GM19239 (cell line): Measurements from ENCODE around the gene MEF2D.

Source experiments
- DNase-seq: peaks from one replicate; pipeline ENCODE4 v3.0.0; 2011; ENCODE audit warnings: low spot score; ENCODE audit not compliant: insufficient read length
- FAIRE-seq: peaks from 2 replicates; lab custom pipeline; 2011; peaks lifted over from hg19 to GRCh38; lab: Jason Lieb, UNC

The MEF2D gene

DNA sequence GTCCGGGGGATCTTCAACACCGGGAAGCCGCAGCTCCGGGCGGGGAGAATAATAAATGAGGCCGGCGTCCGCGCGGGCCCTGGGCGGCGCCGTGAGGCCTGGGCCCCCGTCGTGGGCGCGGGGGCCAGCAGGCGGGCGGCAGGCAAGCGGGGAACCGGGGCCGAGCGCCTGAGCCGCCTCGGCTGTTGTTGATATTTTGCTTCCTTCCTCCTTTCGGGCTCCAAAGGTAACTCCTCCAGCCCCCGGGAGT lies at the start of gene MEF2D:
Gene MEF2D, minus strand, starts transcription at position 233 of the 250 bp plus-strand sequence. CDS start 17,483 bp downstream, outside the sequence.
- DNase-seq: no peak
- FAIRE-seq: no peak

DNA sequence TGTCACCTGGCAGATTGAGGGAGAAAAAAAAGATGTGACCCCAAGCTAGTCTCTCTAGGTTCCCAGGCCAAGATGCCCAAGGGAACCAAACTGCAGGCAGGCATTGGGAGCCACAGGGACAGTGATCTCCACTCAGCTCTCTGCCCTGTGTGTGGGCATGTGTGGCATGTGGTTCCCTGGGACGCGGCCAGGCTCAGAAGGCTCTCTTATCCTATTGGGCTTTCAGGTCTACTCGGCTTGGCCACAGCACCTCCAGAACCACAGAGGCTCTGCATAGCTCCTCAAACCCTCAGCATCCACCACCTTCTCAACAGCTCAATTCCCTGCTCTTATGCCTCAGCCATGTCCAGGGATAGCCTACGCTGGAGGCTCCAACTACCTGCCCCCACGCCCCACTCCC lies 49.8 kb upstream of the MEF2D start:
- FAIRE-seq: no peak
- DNase-seq: no peak

DNA sequence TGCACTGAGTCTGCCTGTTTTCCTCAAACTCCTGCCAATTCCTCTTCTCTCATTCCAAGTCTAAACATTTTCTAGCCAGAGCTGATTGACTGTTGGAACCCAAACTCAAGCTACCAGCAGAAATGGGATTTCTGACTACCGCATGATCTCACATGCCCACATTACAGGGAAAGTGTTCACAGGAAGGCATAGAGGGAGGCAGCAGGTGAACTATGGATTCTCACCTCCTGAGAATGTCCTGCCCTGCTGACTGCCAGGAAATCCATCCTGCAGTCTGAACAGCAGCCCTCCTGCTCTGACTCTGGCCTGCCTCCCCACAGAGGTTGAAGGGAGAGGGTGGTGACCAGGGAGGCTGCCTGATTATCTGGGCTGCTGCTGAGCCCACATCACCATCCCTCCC lies 49.3 kb upstream of the MEF2D start:
- FAIRE-seq: no peak
- no peak for DNase-seq

DNA sequence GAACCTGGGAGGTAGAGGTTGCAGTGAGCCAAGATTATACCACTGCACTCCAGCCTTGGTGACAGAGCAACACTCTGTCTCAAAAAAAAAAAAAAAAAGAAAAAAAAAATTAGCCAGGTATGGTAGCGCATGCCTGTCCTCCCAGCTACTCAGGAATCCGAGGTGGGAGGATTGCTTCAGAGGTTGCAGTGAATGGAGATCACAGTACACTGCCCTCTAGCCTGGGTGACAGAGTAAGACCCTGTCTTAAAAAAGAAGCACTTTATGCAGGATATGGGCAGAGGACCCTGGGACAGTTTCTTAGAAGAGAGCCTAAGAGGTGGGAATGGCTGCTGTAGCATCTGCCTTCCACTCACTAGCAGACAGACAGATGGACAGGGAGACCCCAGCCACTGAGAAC lies 48.8 kb upstream of the MEF2D start:
- FAIRE-seq (no peak), DNase-seq (no peak)

DNA sequence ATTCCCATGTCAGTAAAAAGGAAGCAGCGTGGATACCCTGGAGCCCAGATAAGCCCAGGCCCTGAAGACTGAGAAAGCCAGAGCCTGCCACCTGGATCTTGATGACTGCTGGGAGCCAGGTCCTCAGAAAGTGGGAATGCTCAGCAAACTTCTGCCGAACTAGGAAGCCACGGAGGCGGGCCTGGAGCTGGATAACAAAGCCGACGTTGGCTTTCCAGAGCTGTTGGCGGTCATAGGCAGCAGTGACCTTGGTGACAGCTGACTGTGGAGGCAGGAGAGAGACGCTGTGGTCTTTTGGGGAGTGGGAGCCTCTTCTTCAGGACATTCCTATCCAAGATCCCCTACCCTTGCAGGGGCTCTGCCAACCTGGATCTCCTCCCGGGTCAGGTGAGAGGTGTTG lies 47.4 kb upstream of the MEF2D start:
- FAIRE-seq: no peak
- DNase-seq: no peak

DNA sequence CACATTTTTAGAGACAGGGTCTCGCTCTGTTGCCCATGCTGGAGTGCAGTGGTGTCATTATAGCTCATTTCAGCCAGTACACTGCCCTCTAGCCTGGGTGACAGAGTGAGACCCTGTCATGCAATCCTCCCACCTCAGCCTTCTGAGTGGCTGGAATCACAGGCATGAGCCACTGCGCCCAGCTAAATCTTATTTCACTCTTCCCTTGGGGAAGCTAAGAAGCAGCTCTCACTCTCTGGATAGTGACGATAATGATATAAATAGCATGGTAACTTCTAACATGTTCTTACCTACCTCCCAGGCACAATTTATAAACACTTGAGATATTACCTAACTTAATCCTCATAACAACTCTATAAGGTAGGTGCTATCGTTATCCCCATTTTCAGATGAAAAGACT lies 46.9 kb upstream of the MEF2D start:
- no peak for FAIRE-seq
- no peak for DNase-seq

DNA sequence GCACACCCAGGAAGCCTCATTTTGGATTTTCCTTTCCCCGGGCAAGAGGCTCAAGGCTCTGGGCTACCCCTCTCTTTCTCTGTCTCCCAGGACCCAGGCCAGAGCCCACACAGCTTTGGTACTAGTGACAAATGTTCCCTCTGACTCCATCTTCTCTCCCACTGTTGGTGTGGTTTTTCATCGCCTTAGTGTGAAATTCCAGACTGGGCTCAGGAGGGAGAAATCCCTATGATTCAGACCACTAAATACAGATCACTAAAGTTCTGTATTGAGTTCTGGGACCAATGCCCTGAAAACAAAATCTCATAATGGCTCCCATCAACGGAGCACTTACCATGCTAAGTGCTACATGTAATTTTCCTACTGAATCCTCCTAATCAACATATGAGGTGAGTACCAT lies 45.7 kb upstream of the MEF2D start:
- no peak for DNase-seq
- FAIRE-seq: no peak

DNA sequence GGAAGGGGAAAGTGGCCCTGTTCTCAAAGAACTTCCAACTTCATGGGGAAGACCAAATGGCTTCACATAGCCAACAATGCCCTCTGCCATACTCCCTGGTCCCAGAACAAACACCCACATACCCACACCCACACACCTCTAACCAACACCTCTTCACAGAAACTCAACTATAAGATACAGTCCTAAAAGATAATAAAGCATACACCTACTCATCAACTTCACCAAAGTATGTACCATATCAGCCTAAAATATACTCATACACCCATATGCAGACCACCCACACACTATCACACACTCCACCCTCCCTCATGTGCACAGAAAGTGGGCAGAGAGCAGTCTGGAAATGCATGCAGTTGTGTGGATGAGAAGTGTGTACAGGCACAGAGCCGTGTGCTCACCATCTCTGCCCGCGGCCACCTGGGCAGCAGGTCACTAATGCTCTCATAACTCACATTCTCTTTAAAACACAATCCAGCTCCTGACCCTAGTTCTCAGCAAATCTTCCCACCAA lies 44.1 kb upstream of the MEF2D start:
- DNase-seq (no peak), FAIRE-seq (no peak)

DNA sequence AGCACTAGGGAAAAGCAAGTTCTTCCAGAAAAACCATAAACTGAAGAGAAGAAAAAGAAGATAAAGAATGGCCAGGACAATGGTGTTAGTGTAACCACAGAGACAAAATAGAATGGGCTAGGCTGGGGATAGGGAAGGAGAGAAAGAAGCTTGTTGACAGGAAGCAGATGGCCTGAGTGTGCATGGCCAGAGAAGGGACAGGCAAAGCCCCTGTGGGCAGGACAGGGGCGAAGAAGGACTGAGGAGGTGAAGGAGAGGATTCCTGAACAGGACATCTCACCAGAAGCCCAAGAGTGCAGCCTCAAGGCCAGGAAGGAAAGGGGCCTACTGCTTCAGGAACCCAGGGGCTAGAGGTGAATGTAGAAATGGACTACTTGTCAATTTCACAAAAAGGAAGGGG lies 42.5 kb upstream of the MEF2D start:
- FAIRE-seq (no peak), DNase-seq (no peak)

DNA sequence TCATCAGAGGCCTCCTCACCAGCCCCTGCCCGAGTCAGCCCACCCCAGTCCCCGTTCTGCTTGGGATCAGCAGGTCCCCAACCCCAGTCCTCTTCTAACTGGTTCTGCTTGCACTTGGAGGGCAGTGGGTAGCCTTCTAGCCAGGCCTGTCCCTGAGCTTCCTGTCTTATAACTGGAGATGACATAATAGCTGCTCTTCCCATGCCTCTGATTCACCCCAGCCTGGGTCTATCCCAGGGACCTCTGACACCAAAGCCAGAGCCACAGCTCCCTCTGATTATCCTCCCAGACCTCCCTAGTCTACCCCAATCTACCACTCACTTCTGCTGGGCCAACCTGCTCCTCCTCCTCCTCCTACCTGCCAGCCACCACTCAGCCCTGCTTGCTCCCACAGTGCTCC lies 40.4 kb upstream of the MEF2D start:
- FAIRE-seq (no peak), DNase-seq (no peak)

DNA sequence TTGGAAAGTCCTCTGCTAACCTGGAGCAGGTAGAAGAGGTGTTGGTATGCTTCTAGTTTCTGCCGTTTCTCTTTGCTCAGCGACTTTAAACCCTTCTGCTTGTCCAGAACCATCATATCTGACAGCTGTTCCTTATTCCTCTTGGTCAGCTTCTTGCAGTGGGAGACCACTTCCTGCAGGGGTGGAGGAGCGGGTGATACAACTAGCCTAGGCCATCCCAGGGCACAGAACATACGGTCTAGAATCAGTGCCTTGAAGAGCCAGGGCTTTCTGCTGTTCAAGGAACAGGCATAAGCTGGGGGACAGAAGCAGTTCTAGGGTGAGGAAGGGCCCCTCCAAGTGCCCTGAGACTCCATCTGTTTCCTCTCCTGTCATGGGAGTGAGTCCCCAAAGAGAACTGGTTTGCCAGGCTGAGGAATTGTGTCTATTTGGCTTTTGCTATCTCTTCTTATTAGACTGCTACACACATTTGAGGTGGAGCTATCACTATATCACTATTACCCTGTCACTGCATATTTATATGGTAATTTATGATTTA lies 39.3 kb upstream of the MEF2D start:
- FAIRE-seq (no peak), DNase-seq (no peak)

DNA sequence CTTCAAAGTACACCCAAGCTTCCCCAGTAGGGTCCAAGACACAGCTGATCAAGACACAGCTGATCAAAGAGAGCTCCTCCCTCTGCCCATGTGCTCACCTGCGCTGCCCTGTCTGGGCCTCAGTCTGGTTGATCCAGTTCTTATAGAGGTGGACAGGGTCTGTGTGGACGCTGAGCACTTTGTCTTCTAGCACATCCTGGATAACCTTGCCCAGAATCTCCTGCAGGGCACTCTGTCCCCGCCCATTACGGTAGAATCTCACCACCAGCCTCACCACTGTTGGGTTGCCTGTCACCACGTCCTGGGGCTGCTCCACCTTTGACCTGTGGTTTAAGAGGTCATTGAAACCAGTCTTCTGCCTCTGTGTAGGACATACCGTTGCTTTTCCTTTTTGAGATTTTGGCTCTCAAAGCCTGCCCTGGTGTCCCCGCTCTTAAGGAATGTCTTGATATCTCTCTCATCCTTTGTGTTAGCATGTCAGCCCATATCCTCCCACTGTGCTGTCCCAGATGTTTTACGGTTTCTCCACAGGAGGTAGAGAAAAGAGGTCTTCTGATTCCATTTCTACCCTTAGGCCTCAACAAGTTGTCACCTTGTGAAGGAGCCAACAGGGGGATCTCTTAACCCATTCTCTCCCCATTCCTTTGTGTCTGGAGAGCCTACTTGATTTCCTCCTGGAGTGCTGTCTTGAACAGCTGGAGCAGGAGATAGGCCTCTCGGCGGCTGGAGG lies 38.3 kb upstream of the MEF2D start:
- DNase-seq: no peak
- FAIRE-seq: no peak

DNA sequence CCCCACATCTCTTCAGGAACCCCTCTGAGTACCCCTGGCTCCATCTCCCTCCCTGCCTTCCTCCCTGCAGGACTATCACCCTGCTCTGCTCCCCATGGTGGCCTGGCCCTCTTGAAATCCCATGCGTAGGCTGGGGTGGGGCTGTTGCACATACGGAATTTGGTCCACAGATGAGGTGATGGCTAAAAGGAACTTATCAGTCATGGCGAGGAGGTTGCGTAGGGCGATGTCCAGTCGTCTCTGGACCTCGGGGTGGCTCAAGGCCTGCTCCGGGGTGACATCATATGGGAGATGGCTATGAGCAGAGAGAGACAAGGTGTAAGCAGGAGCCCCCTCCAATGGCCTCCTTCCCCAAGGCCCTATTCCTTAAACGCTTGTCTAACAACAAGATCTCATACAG lies 36.5 kb upstream of the MEF2D start:
- FAIRE-seq (no peak), DNase-seq (no peak)

DNA sequence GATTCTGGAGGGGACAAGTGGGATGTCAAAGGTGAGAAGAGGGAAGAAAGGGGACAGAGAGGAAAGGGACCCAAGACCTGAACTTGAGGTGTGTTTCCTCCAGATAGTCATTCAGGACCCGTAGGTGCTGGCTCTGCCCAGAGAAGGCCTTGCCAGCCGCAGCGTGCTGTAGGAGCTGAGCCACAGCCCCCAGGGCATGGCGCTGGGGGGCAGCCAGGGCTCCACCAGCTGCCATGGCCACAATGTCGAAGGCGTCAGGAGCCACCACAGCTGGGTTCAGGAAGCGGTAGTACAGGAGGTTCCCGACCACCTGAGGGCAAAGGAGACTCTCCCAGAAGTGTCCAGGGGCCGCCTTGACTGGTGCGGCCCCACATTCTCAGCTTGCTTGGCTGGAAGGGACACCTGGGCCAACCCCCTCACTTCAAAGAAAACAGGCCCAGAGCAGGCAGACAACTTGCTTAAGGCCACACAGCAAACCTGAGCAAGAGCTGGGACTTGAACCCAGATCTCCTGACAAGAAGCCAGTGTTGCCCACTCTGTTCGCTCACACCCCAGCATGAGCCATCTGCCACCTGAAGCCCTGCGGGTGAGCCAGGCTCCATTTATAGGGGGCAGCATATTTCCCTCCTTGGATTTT lies 34.0 kb upstream of the MEF2D start:
- no peak for FAIRE-seq
- no peak for DNase-seq

DNA sequence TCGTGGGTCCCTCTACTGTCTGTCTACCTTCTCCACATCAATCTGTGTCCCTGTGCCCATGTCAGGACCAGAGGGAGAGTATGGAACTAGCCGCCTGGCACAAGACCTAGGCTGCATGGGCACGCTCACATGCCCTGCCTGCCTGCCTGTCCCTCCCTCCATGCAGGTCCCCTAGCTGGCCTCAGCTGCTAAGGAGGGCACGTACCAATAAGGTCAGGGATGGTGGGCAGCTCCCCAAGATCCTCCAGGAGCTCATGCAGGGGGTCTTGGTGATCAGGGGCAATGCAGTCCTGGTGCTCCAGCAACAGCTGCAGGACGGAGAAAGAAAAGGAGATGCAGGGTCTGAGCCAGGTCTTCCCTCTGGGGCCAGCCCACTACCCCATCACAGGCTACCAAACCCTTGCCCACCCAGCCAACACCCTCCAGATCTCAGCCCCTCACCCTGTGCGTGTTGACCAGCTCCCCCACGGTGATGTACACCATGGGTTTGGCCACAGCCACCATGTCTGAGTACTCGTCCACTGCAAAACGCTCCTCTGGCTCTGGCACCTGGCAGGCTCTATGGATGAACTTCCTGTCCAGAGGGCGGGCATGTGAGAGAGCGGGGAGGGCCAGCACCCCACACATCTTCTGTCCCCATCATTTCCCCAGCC lies 33.1 kb upstream of the MEF2D start:
- DNase-seq (no peak), FAIRE-seq (no peak)

DNA sequence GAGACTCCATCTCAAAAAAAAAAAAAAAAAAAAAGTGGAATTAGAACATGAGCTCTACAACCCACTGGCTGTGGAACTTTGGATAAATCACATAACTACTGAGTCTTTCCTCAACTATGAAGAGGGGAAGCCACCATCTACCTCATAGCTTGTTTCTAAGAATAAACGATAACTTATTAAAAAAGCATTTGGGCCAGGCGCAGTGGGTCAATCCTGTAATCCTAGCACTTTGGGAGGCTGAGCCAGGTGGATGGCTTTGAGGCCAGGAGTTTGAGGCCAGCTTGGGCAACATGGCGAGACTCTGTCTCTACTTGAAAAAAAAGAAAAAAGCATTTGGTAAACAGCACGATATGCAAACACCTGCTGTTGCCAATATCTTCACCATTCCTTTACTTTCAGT lies 31.8 kb upstream of the MEF2D start:
- no peak for DNase-seq
- no peak for FAIRE-seq

DNA sequence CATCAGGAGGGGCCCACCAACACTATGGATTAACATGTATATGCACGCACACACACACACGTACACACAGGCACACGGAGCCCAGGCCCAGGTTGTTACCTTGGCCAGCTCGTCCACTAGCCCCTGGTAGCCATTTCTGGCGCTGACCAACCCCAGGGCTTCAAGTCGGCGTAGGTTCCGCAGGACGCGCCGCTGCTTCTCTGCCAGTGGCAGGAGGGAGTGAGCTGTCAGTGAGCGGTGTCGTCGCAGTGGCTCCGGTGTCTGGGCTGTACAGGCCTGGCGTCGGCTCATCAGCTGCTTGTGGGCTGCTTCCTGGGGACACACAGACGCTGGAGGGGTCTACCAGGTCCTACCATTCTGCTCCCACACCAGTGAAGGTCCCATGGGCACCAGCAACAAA lies 29.4 kb upstream of the MEF2D start:
- FAIRE-seq (no peak), DNase-seq (no peak)

DNA sequence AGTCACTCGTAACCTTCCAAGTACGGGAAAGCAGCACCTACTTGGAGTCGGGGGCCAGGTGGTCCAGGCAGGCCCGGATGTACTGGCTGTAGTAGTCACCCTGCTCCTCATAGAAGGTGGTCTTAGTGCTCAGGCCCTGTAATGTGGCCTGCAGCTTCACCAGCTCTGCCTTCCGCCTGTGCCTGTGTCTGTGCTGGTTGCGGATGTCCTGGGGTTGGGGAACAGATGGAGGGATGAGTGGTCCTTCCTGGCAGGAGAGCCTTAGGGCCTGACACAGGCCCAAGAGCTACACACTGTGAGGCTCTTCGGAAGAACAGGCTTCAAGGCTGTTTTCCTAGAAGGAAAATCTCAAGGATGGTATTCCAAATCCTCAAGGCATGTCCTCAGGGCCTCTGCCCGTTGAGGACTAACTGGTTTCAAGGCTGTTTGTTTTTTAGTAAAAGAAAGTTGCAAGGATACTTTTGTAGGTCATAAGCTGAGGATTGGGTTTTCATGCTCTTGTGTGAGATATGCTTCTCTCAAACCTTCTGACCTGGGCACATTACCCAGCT lies 28.4 kb upstream of the MEF2D start:
- FAIRE-seq: no peak
- DNase-seq: no peak

DNA sequence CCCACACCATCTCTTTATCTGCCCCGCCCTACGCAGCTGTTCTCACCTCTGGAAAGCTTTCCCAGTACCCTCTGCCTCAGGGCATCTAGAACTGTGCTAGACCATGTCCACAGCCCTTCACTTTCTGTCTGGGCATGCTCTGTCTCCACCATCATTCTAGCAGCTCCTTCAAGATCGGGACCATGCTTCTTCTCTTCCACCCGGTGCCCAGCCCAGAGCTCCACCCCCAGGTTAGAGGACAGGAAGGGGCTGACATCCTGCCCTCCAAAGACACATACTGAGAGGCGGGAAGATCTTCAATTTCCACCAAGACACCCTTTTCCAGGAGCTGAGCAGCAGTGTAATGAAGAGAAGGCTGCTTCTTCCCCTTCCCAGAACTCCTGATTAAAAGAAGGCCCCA lies 27.7 kb upstream of the MEF2D start:
- no peak for FAIRE-seq
- DNase-seq: no peak

DNA sequence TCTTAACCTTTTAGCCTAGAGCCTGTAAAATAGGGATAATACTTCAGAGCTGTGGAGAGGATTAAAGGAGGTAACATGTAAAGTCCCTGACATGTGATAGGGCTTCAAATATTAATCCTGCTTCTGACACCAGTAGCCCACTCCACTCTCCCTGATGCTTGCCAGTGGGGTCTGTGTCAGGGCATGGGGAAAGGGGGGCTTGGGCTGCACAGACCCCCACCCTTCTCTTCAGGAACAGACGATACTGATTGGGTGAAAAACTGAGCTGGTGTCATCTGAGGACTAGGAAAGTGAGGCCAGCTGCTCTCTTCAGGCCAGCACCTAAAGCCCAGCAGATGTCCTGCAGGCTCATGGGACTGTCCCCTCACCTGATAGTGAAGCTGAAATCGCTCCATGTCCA lies 27.0 kb upstream of the MEF2D start:
- no peak for FAIRE-seq

DNA sequence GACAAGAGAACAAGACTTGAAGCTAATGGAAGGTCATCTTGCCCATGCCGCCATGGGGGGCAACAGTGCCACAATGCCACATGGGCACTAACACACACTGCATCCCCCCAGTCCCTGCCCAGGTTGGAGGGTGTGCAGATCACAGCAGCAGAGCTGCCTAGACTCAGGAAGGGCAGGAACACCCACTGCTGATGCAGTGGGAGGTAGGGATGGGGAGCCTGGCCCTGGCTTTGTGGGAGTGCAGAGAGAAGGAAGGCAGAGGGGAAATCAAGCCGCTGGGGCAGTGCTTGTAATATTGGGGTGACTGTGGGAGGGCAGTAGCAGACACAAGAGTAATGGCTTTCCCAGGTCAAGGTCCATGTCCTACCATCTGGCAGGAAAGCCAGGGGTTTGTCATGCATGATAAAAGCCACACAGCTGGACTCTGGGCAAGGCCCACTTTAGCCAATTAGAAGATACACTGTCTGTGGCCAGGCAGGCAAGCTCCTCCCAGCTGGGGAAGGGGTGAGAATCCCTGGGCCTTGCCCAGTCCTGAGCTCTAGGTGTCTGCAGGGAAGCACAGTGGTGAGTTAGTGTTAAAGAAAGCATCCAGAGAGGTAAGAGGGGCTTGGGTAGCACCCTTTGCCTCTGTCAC lies 25.4 kb upstream of the MEF2D start:
- no peak for DNase-seq
- no peak for FAIRE-seq

More for the DNA sequence above, 27.0 kb upstream of the MEF2D start:
- no peak for DNase-seq
